ENCODE data around the gene ARHGEF17.

ARHGEF17 gene

GRCh38 chr11:73274722-73275380 lies 33.2 kb upstream of the ARHGEF17 start:
- Histone ChIP-seq H3K27ac (ENCODE audit: low read length) (no peak overlapping the region), H3K36me3 (ENCODE audit: control insufficient read depth, low read depth, low read length) (no peaks in the 10 kb centered on the region), H3K9me3 (ENCODE audit: control insufficient read depth, low read depth, low read length) (no peaks in the 10 kb centered on the region), H3K4me1 (ENCODE audit: control insufficient read depth, low read depth, low read length) (peaks cover 5% of the 10 kb centered on the region), H3K27me3 (ENCODE audit: control insufficient read depth, insufficient read depth, low read length) (no peaks in the 10 kb centered on the region), H3K9ac (ENCODE audit: low read length) (no peak overlapping the region), H3K4me3 (ENCODE audit: low read length) (no peak overlapping the region)

- Histone ChIP-seq H3K4me1 (ENCODE audit: control insufficient read depth, low read depth, low read length) (peaks cover 3% of the 10 kb centered on the region), H3K4me3 (ENCODE audit: low read length) (no peak overlapping the region), H3K9ac (ENCODE audit: low read length) (no peak overlapping the region), H3K9me3 (ENCODE audit: control insufficient read depth, low read depth, low read length) (no peaks in the 10 kb centered on the region), H3K27ac (ENCODE audit: low read length) (no peak overlapping the region), H3K36me3 (ENCODE audit: control insufficient read depth, low read depth, low read length) (no peaks in the 10 kb centered on the region), H3K27me3 (ENCODE audit: control insufficient read depth, insufficient read depth, low read length) (no peaks in the 10 kb centered on the region)
Observed at GRCh38 chr11:73275381-73275750, 32.7 kb upstream of the ARHGEF17 start.

- H3K9ac ChIP-seq (ENCODE audit: low read length): no peak overlapping the region
- no peak overlapping the region for H3K27ac ChIP-seq (ENCODE audit: low read length)
- no peaks in the 10 kb centered on the region for H3K4me1 ChIP-seq (ENCODE audit: control insufficient read depth, low read depth, low read length)
- no peak overlapping the region for H3K4me3 ChIP-seq (ENCODE audit: low read length)
- H3K9me3 ChIP-seq (ENCODE audit: control insufficient read depth, low read depth, low read length): no peaks in the 10 kb centered on the region
- H3K27me3 ChIP-seq (ENCODE audit: control insufficient read depth, insufficient read depth, low read length): no peaks in the 10 kb centered on the region
- no peaks in the 10 kb centered on the region for H3K36me3 ChIP-seq (ENCODE audit: control insufficient read depth, low read depth, low read length)
Observed at GRCh38 chr11:73277467-73277866, 30.6 kb upstream of the ARHGEF17 start.

GRCh38 chr11:73280626-73281025 lies 27.4 kb upstream of the ARHGEF17 start:
- Histone ChIP-seq H3K27ac (ENCODE audit: low read length) (no peak overlapping the region), H3K9me3 (ENCODE audit: control insufficient read depth, low read depth, low read length) (no peaks in the 10 kb centered on the region), H3K9ac (ENCODE audit: low read length) (no peak overlapping the region), H3K4me3 (ENCODE audit: low read length) (no peak overlapping the region), H3K4me1 (ENCODE audit: control insufficient read depth, low read depth, low read length) (no peaks in the 10 kb centered on the region), H3K36me3 (ENCODE audit: control insufficient read depth, low read depth, low read length) (no peaks in the 10 kb centered on the region), H3K27me3 (ENCODE audit: control insufficient read depth, insufficient read depth, low read length) (no peaks in the 10 kb centered on the region)

GRCh38 chr11:73281201-73281741 lies 26.8 kb upstream of the ARHGEF17 start:
- H3K4me1 ChIP-seq (ENCODE audit: control insufficient read depth, low read depth, low read length): no peaks in the 10 kb centered on the region
- H3K9me3 ChIP-seq (ENCODE audit: control insufficient read depth, low read depth, low read length): no peaks in the 10 kb centered on the region
- H3K9ac ChIP-seq (ENCODE audit: low read length): no peak overlapping the region
- no peaks in the 10 kb centered on the region for H3K27me3 ChIP-seq (ENCODE audit: control insufficient read depth, insufficient read depth, low read length)
- H3K36me3 ChIP-seq (ENCODE audit: control insufficient read depth, low read depth, low read length): no peaks in the 10 kb centered on the region
- H3K4me3 ChIP-seq (ENCODE audit: low read length): no peak overlapping the region
- no peak overlapping the region for H3K27ac ChIP-seq (ENCODE audit: low read length)

GRCh38 chr11:73281796-73282660 lies 26.0 kb upstream of the ARHGEF17 start:
- Histone ChIP-seq H3K36me3 (ENCODE audit: control insufficient read depth, low read depth, low read length) (no peaks in the 10 kb centered on the region), H3K4me1 (ENCODE audit: control insufficient read depth, low read depth, low read length) (no peaks in the 10 kb centered on the region), H3K9ac (ENCODE audit: low read length) (no peak overlapping the region)

GRCh38 chr11:73283276-73284000 lies 24.6 kb upstream of the ARHGEF17 start:
- Histone ChIP-seq H3K27me3 (ENCODE audit: control insufficient read depth, insufficient read depth, low read length) (no peaks in the 10 kb centered on the region), H3K27ac (ENCODE audit: low read length) (no peak overlapping the region), H3K4me1 (ENCODE audit: control insufficient read depth, low read depth, low read length) (no peaks in the 10 kb centered on the region), H3K4me3 (ENCODE audit: low read length) (no peak overlapping the region), H3K9ac (ENCODE audit: low read length) (no peak overlapping the region), H3K36me3 (ENCODE audit: control insufficient read depth, low read depth, low read length) (no peaks in the 10 kb centered on the region), H3K9me3 (ENCODE audit: control insufficient read depth, low read depth, low read length) (no peaks in the 10 kb centered on the region)

More at GRCh38 chr11:73281796-73282660, 26.0 kb upstream of the ARHGEF17 start:
- no peak overlapping the region for H3K27ac ChIP-seq (ENCODE audit: low read length)
- H3K9me3 ChIP-seq (ENCODE audit: control insufficient read depth, low read depth, low read length): no peaks in the 10 kb centered on the region
- no peaks in the 10 kb centered on the region for H3K27me3 ChIP-seq (ENCODE audit: control insufficient read depth, insufficient read depth, low read length)
- H3K4me3 ChIP-seq (ENCODE audit: low read length): no peak overlapping the region

- Histone ChIP-seq H3K4me1 (ENCODE audit: control insufficient read depth, low read depth, low read length) (no peaks in the 10 kb centered on the region), H3K9ac (ENCODE audit: low read length) (no peak overlapping the region)
Observed at GRCh38 chr11:73284106-73284505, 24.0 kb upstream of the ARHGEF17 start.

GRCh38 chr11:73285721-73286120 lies 22.4 kb upstream of the ARHGEF17 start:
- Histone ChIP-seq H3K9ac (ENCODE audit: low read length) (no peak overlapping the region), H3K9me3 (ENCODE audit: control insufficient read depth, low read depth, low read length) (no peaks in the 10 kb centered on the region), H3K36me3 (ENCODE audit: control insufficient read depth, low read depth, low read length) (no peaks in the 10 kb centered on the region), H3K4me1 (ENCODE audit: control insufficient read depth, low read depth, low read length) (no peaks in the 10 kb centered on the region), H3K27me3 (ENCODE audit: control insufficient read depth, insufficient read depth, low read length) (no peaks in the 10 kb centered on the region), H3K4me3 (ENCODE audit: low read length) (no peak overlapping the region), H3K27ac (ENCODE audit: low read length) (no peak overlapping the region)

More at GRCh38 chr11:73284106-73284505, 24.0 kb upstream of the ARHGEF17 start:
- Histone ChIP-seq H3K4me3 (ENCODE audit: low read length) (no peak overlapping the region), H3K27me3 (ENCODE audit: control insufficient read depth, insufficient read depth, low read length) (no peaks in the 10 kb centered on the region), H3K27ac (ENCODE audit: low read length) (no peak overlapping the region), H3K9me3 (ENCODE audit: control insufficient read depth, low read depth, low read length) (no peaks in the 10 kb centered on the region), H3K36me3 (ENCODE audit: control insufficient read depth, low read depth, low read length) (no peaks in the 10 kb centered on the region)

- H3K27me3 ChIP-seq (ENCODE audit: control insufficient read depth, insufficient read depth, low read length): no peaks in the 10 kb centered on the region
- no peaks in the 10 kb centered on the region for H3K4me1 ChIP-seq (ENCODE audit: control insufficient read depth, low read depth, low read length)
- H3K9me3 ChIP-seq (ENCODE audit: control insufficient read depth, low read depth, low read length): no peaks in the 10 kb centered on the region
- no peak overlapping the region for H3K27ac ChIP-seq (ENCODE audit: low read length)
- no peaks in the 10 kb centered on the region for H3K36me3 ChIP-seq (ENCODE audit: control insufficient read depth, low read depth, low read length)
- no peak overlapping the region for H3K4me3 ChIP-seq (ENCODE audit: low read length)
- H3K9ac ChIP-seq (ENCODE audit: low read length): no peak overlapping the region
Observed at GRCh38 chr11:73286240-73286810, 21.8 kb upstream of the ARHGEF17 start.
